Neural cell (in vitro differentiated cells): ENCODE measurements around the gene KLC3. TPM values are rescaled to one million over a fixed set of nuclear protein-coding genes. Genes with fewer than 3 reads are reported as not detected.

Experiments
- H2AFZ ChIP-seq: fragments of 200-600, 300-800 bp; sonication (generic), shearing (Covaris generic); 2 replicates; pipeline ENCODE4 v1.6.0; 2014; ENCODE audit warnings: low read depth, mild to moderate bottlenecking, antibody characterized with exemption, low read length, moderate library complexity
- H3F3A ChIP-seq: fragments of 200-600 bp; shearing (Covaris generic); 2 replicates; pipeline ENCODE4 v1.6.1; 2016; ENCODE audit warnings: mild to moderate bottlenecking, moderate library complexity, mixed read lengths, antibody characterized with exemption, low read length; ENCODE audit not compliant: insufficient read depth, poor library complexity, severe bottlenecking
- H3K27ac ChIP-seq: fragments of 200-600, 300-800 bp; sonication (generic), shearing (Covaris generic); 2 replicates; pipeline ENCODE4 v1.5.1; 2014; ENCODE audit warnings: mild to moderate bottlenecking, low read length, moderate library complexity
- H3K27me3 ChIP-seq: fragments of 300-800, 200-600 bp; sonication (generic), shearing (Covaris generic); 2 replicates; pipeline ENCODE4 v1.6.0; 2014; ENCODE audit warnings: mild to moderate bottlenecking, low read depth, low read length, moderate library complexity; ENCODE audit not compliant: insufficient read depth
- H3K36me3 ChIP-seq: fragments of 300-800, 200-600 bp; sonication (generic), shearing (Covaris generic); 2 replicates; pipeline ENCODE4 v1.5.1; 2014; ENCODE audit warnings: mild to moderate bottlenecking, antibody characterized with exemption, low read length, moderate library complexity; ENCODE audit not compliant: insufficient read depth
- H3K4me2 ChIP-seq: fragments of 300-800, 200-600 bp; sonication (generic), shearing (Covaris generic); 2 replicates; pipeline ENCODE4 v1.6.0; 2014; ENCODE audit warnings: mild to moderate bottlenecking, low read length
- H3K4me3 ChIP-seq: fragments of 300-800, 200-600 bp; sonication (generic), shearing (Covaris generic); 2 replicates; pipeline ENCODE4 v1.5.1; 2014; ENCODE audit warnings: mild to moderate bottlenecking, low read length, moderate library complexity
- H3K79me2 ChIP-seq: fragments of 200-600 bp; shearing (Covaris generic); replicated peaks from 2 replicates; pipeline ENCODE4 v1.6.0; 2014; ENCODE audit warnings: mild to moderate bottlenecking, low read length, moderate library complexity; ENCODE audit not compliant: insufficient read depth
- H3K9ac ChIP-seq: fragments of 300-800, 200-600 bp; sonication (generic), shearing (Covaris generic); 2 replicates; pipeline ENCODE4 v1.6.1; 2016; ENCODE audit warnings: mild to moderate bottlenecking, low read length, mixed read lengths
- H3K9me2 ChIP-seq: fragments of 200-600 bp; shearing (Covaris generic); 2 replicates; pipeline ENCODE4 v1.6.1; 2016; ENCODE audit warnings: mild to moderate bottlenecking, low read length, mixed read lengths; ENCODE audit not compliant: insufficient read depth
- H3K9me3 ChIP-seq: fragments of 200-600, 300-800 bp; sonication (generic), shearing (Covaris generic); 2 replicates; pipeline ENCODE4 v1.6.1; 2016; ENCODE audit warnings: mild to moderate bottlenecking, mixed run types, low read length, moderate library complexity, mixed read lengths
- H4K20me1 ChIP-seq: fragments of 200-600 bp; shearing (Covaris generic); 2 replicates; pipeline ENCODE4 v1.6.1; 2016; ENCODE audit warnings: mild to moderate bottlenecking, mixed run types; ENCODE audit not compliant: insufficient read depth
- CTCF ChIP-seq: fragments of 450-650 bp; IDR thresholded peaks from 2 replicates; pipeline ENCODE4 v1.5.1; 2014; ENCODE audit warnings: antibody characterized with exemption, mild to moderate bottlenecking, moderate library complexity; ENCODE audit not compliant: poor library complexity, severe bottlenecking
- EP300 ChIP-seq: fragments of 450-650 bp; conservative IDR thresholded peaks from 2 replicates; pipeline ENCODE4 v1.6.1; 2014; ENCODE audit warnings: antibody characterized with exemption, mild to moderate bottlenecking, moderate library complexity; ENCODE audit not compliant: poor library complexity, severe bottlenecking
- EZH2 ChIP-seq: fragments of 200-600, 300-800 bp; shearing (Covaris generic), sonication (generic); IDR thresholded peaks from 2 replicates; pipeline ENCODE4 v1.6.1; 2014; ENCODE audit warnings: antibody characterized with exemption, low read length, borderline replicate concordance, mild to moderate bottlenecking; ENCODE audit not compliant: insufficient read depth, poor library complexity, severe bottlenecking
- MXI1 ChIP-seq: fragments of 450-650 bp; conservative IDR thresholded peaks from 2 replicates; pipeline ENCODE4 v1.6.1; 2014; ENCODE audit warnings: antibody characterized with exemption, mild to moderate bottlenecking; ENCODE audit not compliant: poor library complexity, severe bottlenecking
- POLR2AphosphoS5 ChIP-seq: IDR thresholded peaks from 2 replicates; pipeline ENCODE4 v1.6.1; 2012
- RAD21 ChIP-seq: fragments of 450-650 bp; conservative IDR thresholded peaks from 2 replicates; pipeline ENCODE4 v1.6.1; 2014; ENCODE audit warnings: antibody characterized with exemption, mild to moderate bottlenecking, moderate library complexity
- REST ChIP-seq: IDR thresholded peaks from 2 replicates; pipeline ENCODE4 v1.6.1; 2012; ENCODE audit warnings: borderline replicate concordance
- SMC3 ChIP-seq: fragments of 450-650 bp; conservative IDR thresholded peaks from 2 replicates; pipeline ENCODE4 v1.6.1; 2014; ENCODE audit warnings: antibody characterized with exemption, mild to moderate bottlenecking, moderate library complexity; ENCODE audit not compliant: poor library complexity
- TAF1 ChIP-seq: IDR thresholded peaks from 2 replicates; pipeline ENCODE4 v1.6.1; 2012; ENCODE audit warnings: low read depth
- polyA plus RNA-seq: library from polyadenylated mRNA; depleted of rRNA; stranded (reverse); fragments of >200 nt; gene quantifications from 2 replicates; pipeline ENCODE4 v1.2.3, GENCODE V29; 2014

KLC3 gene
- polyA plus RNA-seq, 1 donor from 2014 or later: not detected

- no peak overlapping the region for H3K27ac ChIP-seq
- no peaks in the 10 kb centered on the region for H3F3A ChIP-seq
- H3K79me2 ChIP-seq: no peaks in the 10 kb centered on the region
- no peaks in the 10 kb centered on the region for H3K9me2 ChIP-seq
- H3K9me3 ChIP-seq: no peaks in the 10 kb centered on the region
- H3K9ac ChIP-seq: no peak overlapping the region
- H2AFZ ChIP-seq: no peak overlapping the region
- no peaks in the 10 kb centered on the region for H3K27me3 ChIP-seq
- no peak overlapping the region for H3K4me3 ChIP-seq
- TF ChIP-seq MXI1: no peak
- TF ChIP-seq EP300: no peak
- no peak for TF ChIP-seq POLR2AphosphoS5
- TF ChIP-seq CTCF: no peak
- no peak for TF ChIP-seq RAD21
- TF ChIP-seq REST: no peak
- no peak for TF ChIP-seq EZH2
- no peak for TF ChIP-seq SMC3
- no peak for TF ChIP-seq TAF1
- H3K4me2 ChIP-seq: no peak overlapping the region
- H4K20me1 ChIP-seq: no peaks in the 10 kb centered on the region
- no peaks in the 10 kb centered on the region for H3K36me3 ChIP-seq
These were observed 25.2 kb upstream of the KLC3 start for GRCh38 chr19:45315304-45315703.

GRCh38 chr19:45320997-45321775, 19.4 kb upstream of the KLC3 start:
- H3K27ac ChIP-seq: no peak overlapping the region
- no peaks in the 10 kb centered on the region for H3K27me3 ChIP-seq
- TF ChIP-seq REST (no peak), POLR2AphosphoS5 (no peak), MXI1 (no peak), SMC3 (no peak), EZH2 (no peak), RAD21 (no peak), CTCF (no peak)
- H4K20me1 ChIP-seq: no peaks in the 10 kb centered on the region
- H2AFZ ChIP-seq: no peak overlapping the region
- H3F3A ChIP-seq: no peaks in the 10 kb centered on the region
- no peaks in the 10 kb centered on the region for H3K79me2 ChIP-seq
- H3K9ac ChIP-seq: no peak overlapping the region
- H3K4me2 ChIP-seq: no peak overlapping the region
- no peaks in the 10 kb centered on the region for H3K9me2 ChIP-seq
- H3K36me3 ChIP-seq: no peaks in the 10 kb centered on the region
- H3K4me3 ChIP-seq: no peak overlapping the region
- no peaks in the 10 kb centered on the region for H3K9me3 ChIP-seq
